IMR-90 (cell line): ENCODE measurements around the gene HDHD3. TPM values are rescaled to one million over a fixed set of nuclear protein-coding genes. Genes with fewer than 3 reads are reported as not detected.

Source experiments
- ATAC-seq: fragments of 200-7000 bp; cut with Tn5 transposase; 2 replicates; pipeline ENCODE4 v1.9.1; 2020; ENCODE audit warnings: low read depth, mild to moderate bottlenecking, moderate library complexity
- BruUV-seq: library from RNA; stranded (reverse); fragments of 400-500 nt; replicated peaks from 2 replicates; lab custom pipeline; 2021; lab: Mats Ljungman, UMichigan
- CTCF ChIA-PET: fragments of 300-600 bp; formaldehyde crosslinking; extraction: SDS; loops from one replicate; lab custom pipeline; 2021; ENCODE audit warnings: antibody characterized with exemption; lab: Yijun Ruan, JAX
- POLR2A ChIA-PET: fragments of 300-600 bp; sonication (Branson Sonifier 250); formaldehyde crosslinking; loops from one replicate; lab custom pipeline; 2022; ENCODE audit warnings: antibody characterized with exemption; ENCODE audit not compliant: unreplicated experiment; lab: Charles Lee
- DNase-seq: peaks from one replicate; pipeline ENCODE4 v3.0.0; 2013
- H2AFZ ChIP-seq: replicated peaks from 2 replicates; pipeline ENCODE3; 2013; ENCODE audit warnings: low read length, mild to moderate bottlenecking; ENCODE audit not compliant: poor library complexity
- H2AK5ac ChIP-seq: 2 replicates; pipeline ENCODE4 v1.6.1; 2013; ENCODE audit warnings: low read depth, low read length, inconsistent platforms
- H2AK9ac ChIP-seq: replicated peaks from 2 replicates; pipeline ENCODE3; 2013; ENCODE audit warnings: mild to moderate bottlenecking, low read depth, low read length, moderate library complexity; ENCODE audit not compliant: poor library complexity
- H2BK120ac ChIP-seq: 2 replicates; pipeline ENCODE4 v1.6.1; 2013; ENCODE audit warnings: low read depth, low read length, inconsistent platforms
- H2BK15ac ChIP-seq: 3 replicates; pipeline ENCODE4 v1.6.1; 2013; ENCODE audit warnings: low read depth, low read length, inconsistent platforms
- H2BK20ac ChIP-seq: 2 replicates; pipeline ENCODE4 v1.6.1; 2013; ENCODE audit warnings: low read depth, mild to moderate bottlenecking, inconsistent platforms, low read length, moderate library complexity
- H2BK5ac ChIP-seq: 2 replicates; pipeline ENCODE4 v1.6.1; 2013; ENCODE audit warnings: mild to moderate bottlenecking, low read depth, low read length, inconsistent platforms; ENCODE audit not compliant: poor library complexity, severe bottlenecking
- H3K14ac ChIP-seq: replicated peaks from 2 replicates; pipeline ENCODE4 v1.6.1; 2013; ENCODE audit warnings: low read depth, low read length, inconsistent platforms
- H3K18ac ChIP-seq: 2 replicates; pipeline ENCODE4 v1.6.1; 2013; ENCODE audit warnings: low read depth, low read length, control low read depth
- H3K23ac ChIP-seq: 2 replicates; pipeline ENCODE4 v1.6.1; 2013; ENCODE audit warnings: low read depth, low read length, inconsistent platforms
- H3K27ac ChIP-seq: 2 replicates; pipeline ENCODE4 v1.5.1; 2013; ENCODE audit warnings: mild to moderate bottlenecking, control low read depth, low read length; ENCODE audit not compliant: insufficient read depth
- H3K27me3 ChIP-seq: 2 replicates; pipeline ENCODE4 v1.6.1; 2013; ENCODE audit warnings: low read length; ENCODE audit not compliant: control insufficient read depth, insufficient read depth
- H3K36me3 ChIP-seq: 2 replicates; pipeline ENCODE4 v1.6.1; 2013; ENCODE audit warnings: low read length, mixed read lengths; ENCODE audit not compliant: control insufficient read depth, insufficient read depth
- H3K4ac ChIP-seq: 2 replicates; pipeline ENCODE4 v1.6.1; 2013; ENCODE audit warnings: low read depth, low read length, inconsistent platforms
- H3K4me1 ChIP-seq: 2 replicates; pipeline ENCODE4 v1.6.1; 2013; ENCODE audit warnings: low read length, mixed read lengths; ENCODE audit not compliant: control insufficient read depth, insufficient read depth
- H3K4me2 ChIP-seq: 2 replicates; pipeline ENCODE4 v1.6.1; 2013; ENCODE audit warnings: low read depth, mild to moderate bottlenecking, control low read depth, low read length, moderate library complexity
- H3K4me3 ChIP-seq: 2 replicates; pipeline ENCODE4 v1.5.1; 2013; ENCODE audit warnings: low read depth, mild to moderate bottlenecking, control low read depth, low read length, moderate library complexity; ENCODE audit not compliant: insufficient read depth
- H3K56ac ChIP-seq: 2 replicates; pipeline ENCODE4 v1.6.1; 2013; ENCODE audit warnings: low read length, inconsistent platforms; ENCODE audit not compliant: insufficient read depth; ENCODE audit errors: extremely low read depth
- H3K79me1 ChIP-seq, 2 experiments: 2 replicates each; pipeline ENCODE4 v1.6.1; 2013; ENCODE audit warnings: low read length in 2 of 2, inconsistent platforms in 1 of 2, low read depth in 1 of 2
- H3K9ac ChIP-seq: 2 replicates; pipeline ENCODE4 v1.6.1; 2013; ENCODE audit warnings: low read depth, low read length, control low read depth
- H3K9me1 ChIP-seq: 2 replicates; pipeline ENCODE4 v1.6.1; 2013; ENCODE audit warnings: low read length, inconsistent platforms; ENCODE audit not compliant: insufficient read depth
- H3K9me3 ChIP-seq: 2 replicates; pipeline ENCODE4 v1.6.1; 2013; ENCODE audit warnings: low read length; ENCODE audit not compliant: control insufficient read depth, insufficient read depth
- H4K20me1 ChIP-seq: 2 replicates; pipeline ENCODE4 v1.6.1; 2013; ENCODE audit warnings: low read length, inconsistent platforms; ENCODE audit not compliant: insufficient read depth
- H4K5ac ChIP-seq: 2 replicates; pipeline ENCODE4 v1.6.1; 2013; ENCODE audit warnings: mild to moderate bottlenecking, low read depth, low read length, control low read depth
- H4K8ac ChIP-seq, 2 experiments: 2 replicates each; pipeline ENCODE4 v1.6.1; 2013; ENCODE audit warnings: low read depth in 2 of 2, low read length in 2 of 2, control low read depth in 1 of 2, inconsistent platforms in 1 of 2
- H4K91ac ChIP-seq: 2 replicates; pipeline ENCODE4 v1.6.1; 2013; ENCODE audit warnings: low read depth, low read length, inconsistent platforms; ENCODE audit not compliant: insufficient read depth
- CHD1 ChIP-seq: IDR thresholded peaks from 2 replicates; pipeline ENCODE4 v1.6.1; 2012; ENCODE audit warnings: low read depth, low read length, improper control_type of control experiment
- WGBS, 2 experiments: methylation state at CpG; one replicate each; pipeline versions ENCODE4 v1.1.5 to v1.1.7; 2013; ENCODE audit warnings: missing lambda C conversion rate in 2 of 2; ENCODE audit not compliant: insufficient read length in 1 of 2; ENCODE audit errors: extremely low coverage in 2 of 2; 5-methylcytosine and 5-hydroxymethylcytosine counted together
- dilution Hi-C: fragments of 300-500 bp; cut with HindIII; formaldehyde crosslinking; loops from one replicate; pipeline ENCODE4 v1.14.3; 2018; ENCODE audit warnings: low sequenced_read_pairs; ENCODE audit not compliant: unreplicated experiment
- in situ Hi-C: fragments of 300-500 bp; cut with MboI; formaldehyde crosslinking; loops from 3 replicates; pipeline ENCODE4 v1.14.3; 2019; ENCODE audit warnings: low sequenced_read_pairs, inconsistent platforms, mixed read lengths
- intact Hi-C: fragments of 100-400 bp; cut with micrococcal nuclease; formaldehyde crosslinking; loops from 2 replicates; pipeline ENCODE4 v1.10.0; 2022
- polyA plus RNA-seq, 3 experiments: library from polyadenylated mRNA; depleted of rRNA; stranded (reverse); fragments of >200 nt; gene quantifications; 2 replicates each; pipeline ENCODE4 v1.2.3, GENCODE V29; 2012; ENCODE audit warnings: low replicate concordance in 1 of 3
- total RNA-seq: library from RNA; depleted of rRNA; stranded (reverse); fragments of >200 nt; gene quantifications from 2 replicates; pipeline ENCODE4 v1.2.3, GENCODE V29; 2012; rRNA removed
- TF ChIP-seq, protein P1 (sequence below): fragments of 150-350 bp; IDR thresholded peaks from 2 replicates; pipeline ENCODE4 v1.6.1; 2016; ENCODE audit warnings: low read depth, mild to moderate bottlenecking, low read length, moderate library complexity, borderline replicate concordance

The HDHD3 gene
- total and polyA plus RNA-seq, 2 of the 4 experiments (the other 2 are of a cell fraction) = 7.0 to 8.6 TPM

DNA sequence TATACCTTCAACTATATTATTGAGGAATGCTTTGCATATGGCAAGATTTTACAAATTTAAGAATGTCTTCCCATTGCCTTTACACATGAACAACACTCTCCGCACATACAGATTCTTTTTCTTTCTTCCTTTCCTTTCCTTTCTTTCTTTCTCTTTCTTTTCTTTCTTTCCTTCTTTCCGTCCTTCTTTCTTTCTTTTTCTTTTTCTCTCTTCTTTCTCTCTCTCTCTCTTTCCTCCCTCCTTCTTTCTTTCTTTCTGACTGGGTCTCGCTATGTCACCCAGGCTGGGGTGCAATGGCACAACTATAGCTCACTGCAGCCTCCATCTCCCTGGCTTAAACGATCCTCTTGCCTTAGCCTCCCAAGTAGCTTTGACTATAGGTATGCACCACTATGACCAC lies 50.6 kb downstream of the HDHD3 start:
- dilution Hi-C loops = no loop called here
- ATAC-seq (no peak), DNase-seq (no peak)
- Histone ChIP-seq H2BK5ac (no peak overlapping the region), H3K9me3 (no peaks in the 10 kb centered on the region), H3K4me3 (no peak overlapping the region), H3K9me1 (0 out of 2 replicates have a peak, but pooled peaks cover 2% of the 10 kb centered on the region), H2BK15ac (no peak overlapping the region), H4K91ac (no peak overlapping the region), H3K4me2 (no peak overlapping the region), H2AK9ac (no peak overlapping the region), H3K4ac (no peak overlapping the region), H3K9ac (no peak overlapping the region), H3K4me1 (no peaks in the 10 kb centered on the region), H3K36me3 (no peaks in the 10 kb centered on the region), H3K14ac (no peak overlapping the region), H3K27me3 (peaks cover 6% of the 10 kb centered on the region), H2AK5ac (no peak overlapping the region), H2AFZ (no peak overlapping the region), H3K23ac (no peak overlapping the region), H2BK20ac (no peak overlapping the region), H3K18ac (no peak overlapping the region), H4K5ac (no peak overlapping the region), H2BK120ac (no peak overlapping the region), H3K27ac (no peak overlapping the region), H3K56ac (no peak overlapping the region), H3K79me1 (no peaks in the 10 kb centered on the region), H4K8ac (no peak overlapping the region), H4K20me1 (no peaks in the 10 kb centered on the region)
- CTCF ChIA-PET = no interaction called here
- in situ Hi-C loops = no loop called here
- POLR2A ChIA-PET = no interaction called here
- 100% methylated on average over 1 of the region's 4 CpGs; no CpG with 5 or more reads in 1 of the 2 experiments for WGBS, 2 experiments
- no TSS peak for BruUV-seq
- intact Hi-C loops = no loop called here
- TF ChIP-seq, protein P1, sequence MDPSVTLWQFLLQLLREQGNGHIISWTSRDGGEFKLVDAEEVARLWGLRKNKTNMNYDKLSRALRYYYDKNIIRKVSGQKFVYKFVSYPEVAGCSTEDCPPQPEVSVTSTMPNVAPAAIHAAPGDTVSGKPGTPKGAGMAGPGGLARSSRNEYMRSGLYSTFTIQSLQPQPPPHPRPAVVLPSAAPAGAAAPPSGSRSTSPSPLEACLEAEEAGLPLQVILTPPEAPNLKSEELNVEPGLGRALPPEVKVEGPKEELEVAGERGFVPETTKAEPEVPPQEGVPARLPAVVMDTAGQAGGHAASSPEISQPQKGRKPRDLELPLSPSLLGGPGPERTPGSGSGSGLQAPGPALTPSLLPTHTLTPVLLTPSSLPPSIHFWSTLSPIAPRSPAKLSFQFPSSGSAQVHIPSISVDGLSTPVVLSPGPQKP = no peak
- no peak for TF ChIP-seq CHD1

Other genes with a start within 250 kb of the HDHD3 start
- 5.8 and 7.2 TPM in 2 replicates for gene SLC31A2, start 226.0 kb downstream of the HDHD3 start, total RNA-seq
- 5.1 and 6.3 TPM in 2 replicates for gene SLC31A2, start 226.0 kb downstream of the HDHD3 start, polyA plus RNA-seq (2012; rRNA removed)
- 25.5 and 25.6 TPM in 2 replicates for gene FKBP15, start 155.7 kb downstream of the HDHD3 start, total RNA-seq
- gene FKBP15, start 155.7 kb downstream of the HDHD3 start, polyA plus RNA-seq (2012; rRNA removed) = 20.1 and 20.4 TPM in 2 replicates
- 23.3 and 27.5 TPM in 2 replicates for gene SLC31A1, start 155.4 kb downstream of the HDHD3 start, total RNA-seq
- 16.4 and 17.9 TPM in 2 replicates for gene SLC31A1, start 155.4 kb downstream of the HDHD3 start, polyA plus RNA-seq (2012; rRNA removed)
- gene CDC26, start 101.4 kb downstream of the HDHD3 start, total RNA-seq = 16.5 and 49.2 TPM in 2 replicates
- 27.4 and 32.7 TPM in 2 replicates for gene CDC26, start 101.4 kb downstream of the HDHD3 start, polyA plus RNA-seq (2012; rRNA removed)
- gene PRPF4, start 101.3 kb downstream of the HDHD3 start, total RNA-seq = 32.5 and 38.0 TPM in 2 replicates
- gene PRPF4, start 101.3 kb downstream of the HDHD3 start, polyA plus RNA-seq (2012; rRNA removed) = 20.7 and 21.4 TPM in 2 replicates
- not detected in 2 replicates for gene RNF183, start 73.6 kb downstream of the HDHD3 start, total RNA-seq
- not detected in 2 replicates for gene RNF183, start 73.6 kb downstream of the HDHD3 start, polyA plus RNA-seq (2012; rRNA removed)
- 0.28 and 0.36 TPM in 2 replicates for gene WDR31, start 36.7 kb downstream of the HDHD3 start, total RNA-seq
- 0.19 and 0.29 TPM in 2 replicates for gene WDR31, start 36.7 kb downstream of the HDHD3 start, polyA plus RNA-seq (2012; rRNA removed)
- not detected in 2 replicates for gene BSPRY, start 27.4 kb downstream of the HDHD3 start, total RNA-seq
- gene BSPRY, start 27.4 kb downstream of the HDHD3 start, polyA plus RNA-seq (2012; rRNA removed) = not detected in 2 replicates
- 10.3 and 11.1 TPM in 2 replicates for gene ALAD, start 24.3 kb upstream of the HDHD3 start, total RNA-seq
- 14.9 and 15.6 TPM in 2 replicates for gene ALAD, start 24.3 kb upstream of the HDHD3 start, polyA plus RNA-seq (2012; rRNA removed)
- gene POLE3, start 33.7 kb upstream of the HDHD3 start, total RNA-seq = 43.0 and 48.3 TPM in 2 replicates
- gene POLE3, start 33.7 kb upstream of the HDHD3 start, polyA plus RNA-seq (2012; rRNA removed) = 33.4 and 34.8 TPM in 2 replicates
- 0.28 and 0.36 TPM in 2 replicates for gene C9orf43, start 33.8 kb upstream of the HDHD3 start, total RNA-seq
- gene C9orf43, start 33.8 kb upstream of the HDHD3 start, polyA plus RNA-seq (2012; rRNA removed) = 0.24 and 0.46 TPM in 2 replicates
- gene RGS3, start 86.7 kb upstream of the HDHD3 start, total RNA-seq = 51.8 and 53.3 TPM in 2 replicates
- 65.6 and 68.7 TPM in 2 replicates for gene RGS3, start 86.7 kb upstream of the HDHD3 start, polyA plus RNA-seq (2012; rRNA removed)